Daoy (cell line): Measurements from ENCODE around the gene TRUB2. TPM values are rescaled to one million over a fixed set of nuclear protein-coding genes. Genes with fewer than 3 reads are reported as not detected.
A peak's percentile ranks its signal among the peaks of the same experiment; 100 is the strongest.
"Not testable (repeated sequence)": the region's sequence is repeated elsewhere in the genome, so short reads cannot be mapped to it uniquely, and the experiment has no call there.

Experiments used
- DNase-seq: peaks from one replicate; pipeline ENCODE4 v3.0.0-alpha.2; 2015; ENCODE audit warnings: low read depth
- total RNA-seq: library from RNA; depleted of rRNA; stranded (reverse); fragments of >200 nt; shearing (Covaris generic); gene quantifications from 2 replicates; pipeline ENCODE4 v1.2.3, GENCODE V29; 2014

Gene TRUB2
- total RNA-seq, 1 experiment from 2014 or later: 34.8 TPM

DNA sequence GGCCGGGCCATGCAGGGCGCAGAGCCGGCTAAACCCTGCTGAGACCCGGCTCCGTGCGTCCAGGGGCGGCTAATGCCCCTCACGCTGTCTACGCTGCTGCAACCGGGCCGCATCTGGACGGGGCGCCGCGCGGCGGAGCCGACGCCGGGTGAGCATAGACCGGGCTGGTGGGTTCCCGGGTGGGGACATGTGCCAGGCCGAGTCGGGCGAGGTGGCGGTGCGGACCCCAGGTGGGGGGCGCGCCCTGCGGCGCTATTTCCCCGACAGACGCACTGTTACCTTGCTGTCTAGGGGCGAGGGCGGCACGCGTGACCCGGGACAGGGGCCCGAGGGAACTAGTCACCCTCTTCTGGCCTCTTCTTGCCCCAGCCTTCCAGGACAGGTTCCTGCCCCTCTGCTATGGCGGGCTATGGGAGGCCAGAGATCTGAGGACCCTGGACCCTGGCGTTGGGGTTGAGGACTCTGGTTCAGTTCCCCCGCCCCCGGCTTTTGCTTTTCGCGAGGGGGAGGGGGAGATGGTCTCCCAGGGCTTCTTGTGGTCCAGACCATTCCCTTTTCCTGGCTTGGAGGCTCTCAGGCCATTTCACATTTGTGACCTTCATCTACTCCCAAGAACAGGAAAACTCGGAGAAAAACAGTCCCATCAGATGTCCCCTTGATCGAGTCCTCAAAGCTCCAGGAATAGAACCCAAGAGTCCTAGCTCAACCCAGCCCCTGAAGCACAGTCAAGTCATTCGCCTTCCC, 18.6 kb upstream of the TRUB2 start:
- DNase-seq: no peak

DNA sequence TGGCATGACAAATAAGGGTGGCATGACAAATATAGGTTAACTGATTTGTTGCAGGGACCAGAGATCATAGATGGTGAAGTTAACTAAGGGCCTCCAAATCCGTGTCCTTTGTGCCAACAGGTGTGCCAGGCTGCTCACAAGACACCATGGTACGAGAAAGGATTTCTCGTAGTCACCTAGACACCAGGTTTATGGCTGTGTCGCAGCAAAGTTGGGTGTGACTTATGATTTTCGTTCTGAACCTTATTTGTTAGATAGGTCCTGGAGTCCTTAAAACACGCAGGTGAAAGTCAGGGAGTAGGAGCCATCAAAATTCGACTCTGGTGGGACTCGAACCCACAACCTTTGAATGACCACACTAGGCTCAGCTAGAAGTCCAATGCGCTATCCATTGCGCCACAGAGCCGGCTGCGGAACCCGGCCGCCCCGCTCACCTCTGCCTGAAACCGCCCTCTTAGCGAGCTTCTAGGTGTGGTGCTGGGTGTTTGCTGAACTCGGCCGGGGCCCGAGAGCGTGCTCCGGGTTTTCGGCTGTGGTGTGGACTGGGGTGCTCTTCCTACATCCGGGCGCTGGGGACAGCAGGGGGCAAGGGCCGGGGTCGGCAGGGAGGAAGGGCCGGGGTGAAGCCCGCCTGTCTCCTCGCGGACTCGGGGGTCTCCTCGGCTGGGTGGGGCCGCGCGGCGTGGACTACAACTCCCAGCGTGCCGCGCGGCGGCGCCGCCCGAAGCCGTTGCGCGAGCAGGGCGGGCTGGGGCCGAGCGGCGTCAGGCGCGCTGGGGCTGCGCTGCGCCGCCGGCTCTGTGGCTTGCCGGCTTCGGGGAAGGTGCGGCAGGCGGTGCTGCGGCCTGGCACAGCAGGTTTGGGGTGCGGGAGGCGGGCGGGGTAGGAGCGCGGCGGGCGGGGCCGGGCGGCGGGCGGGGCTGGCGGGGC, 17.8 kb upstream of the TRUB2 start, which contains the start of gene SLC27A4:
SLC27A4 (plus strand) TSS at position 767 of the 930 bp plus-strand sequence. CDS start 2,606 bp downstream, outside the sequence.
- peak; percentile 95 for DNase-seq

DNA sequence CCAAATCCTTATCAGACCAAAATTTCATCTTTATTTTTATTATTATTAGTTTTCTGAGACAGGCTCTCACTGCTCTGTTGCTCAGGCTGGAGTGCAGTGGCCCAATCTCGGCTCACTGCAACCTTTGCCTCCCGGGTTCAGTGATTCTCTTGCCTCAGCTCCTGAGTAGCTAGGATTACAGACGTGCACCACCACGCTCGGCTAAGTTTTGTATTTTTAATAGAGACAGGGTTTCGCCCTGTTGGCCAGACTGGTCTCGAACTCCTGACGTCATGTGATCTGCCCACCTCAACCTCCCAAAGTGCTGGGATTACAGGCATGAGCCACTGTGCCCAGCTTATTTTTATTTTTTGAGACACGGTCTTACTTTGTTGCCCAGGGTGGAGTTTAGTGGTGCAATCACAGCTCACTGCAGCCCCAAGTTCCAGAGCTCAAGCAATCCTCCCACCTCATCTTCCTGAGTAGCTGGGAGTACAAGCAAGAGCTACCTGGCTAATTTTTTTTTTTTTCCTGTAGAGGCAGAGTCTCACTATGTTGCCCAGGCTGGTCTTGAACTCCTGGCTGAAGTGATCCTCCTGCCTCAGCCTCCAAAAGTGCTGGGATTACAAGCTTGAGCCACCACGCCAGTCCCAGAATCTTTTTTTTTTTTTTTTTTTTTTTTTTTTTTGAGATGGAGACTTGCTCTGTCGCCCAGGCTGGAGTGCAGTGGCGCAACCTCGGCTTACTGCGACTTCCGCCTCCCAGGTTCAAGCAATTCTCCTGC, 16.8 kb upstream of the TRUB2 start:
- DNase-seq: not testable (repeated sequence)

DNA sequence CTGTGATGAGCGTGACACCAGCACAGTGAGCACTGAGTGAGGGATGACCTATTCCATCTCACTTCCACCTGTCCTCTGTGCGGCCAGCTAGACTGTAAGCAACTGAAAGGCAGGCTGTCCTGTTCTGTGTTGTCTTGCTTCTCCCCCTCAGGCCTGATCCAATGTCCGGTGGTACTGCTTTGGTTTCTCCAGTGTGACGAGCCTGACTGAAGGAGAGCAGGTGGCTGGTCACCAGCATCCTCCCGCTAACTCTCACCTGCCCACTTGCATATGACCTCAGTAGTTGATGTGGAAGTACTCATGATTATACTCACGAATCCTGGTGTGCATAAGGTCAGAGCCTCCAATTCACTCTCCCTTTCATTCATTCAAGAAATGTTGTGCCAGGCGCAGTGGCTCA, 15.7 kb upstream of the TRUB2 start:
- DNase-seq: no peak

DNA sequence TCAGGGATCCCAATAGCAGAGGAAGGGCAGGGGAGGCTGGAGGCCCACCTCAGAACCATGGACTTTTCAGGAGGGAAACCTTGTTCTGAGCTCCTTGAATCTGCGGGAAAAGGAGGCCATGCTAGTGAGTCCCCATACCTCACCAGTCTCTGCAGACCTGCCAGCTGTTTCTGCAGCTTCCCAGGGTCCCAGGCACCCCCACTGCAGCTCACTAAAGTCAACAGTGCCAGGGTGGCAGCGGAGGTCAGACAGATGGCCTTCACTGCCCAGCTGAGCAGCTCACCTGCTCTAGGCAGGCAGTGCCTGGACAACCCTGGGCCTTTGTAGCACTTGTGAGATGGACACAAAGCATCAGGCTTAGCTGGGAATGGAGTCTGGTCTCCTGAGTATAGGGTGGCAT, 13.7 kb upstream of the TRUB2 start:
- DNase-seq: no peak

DNA sequence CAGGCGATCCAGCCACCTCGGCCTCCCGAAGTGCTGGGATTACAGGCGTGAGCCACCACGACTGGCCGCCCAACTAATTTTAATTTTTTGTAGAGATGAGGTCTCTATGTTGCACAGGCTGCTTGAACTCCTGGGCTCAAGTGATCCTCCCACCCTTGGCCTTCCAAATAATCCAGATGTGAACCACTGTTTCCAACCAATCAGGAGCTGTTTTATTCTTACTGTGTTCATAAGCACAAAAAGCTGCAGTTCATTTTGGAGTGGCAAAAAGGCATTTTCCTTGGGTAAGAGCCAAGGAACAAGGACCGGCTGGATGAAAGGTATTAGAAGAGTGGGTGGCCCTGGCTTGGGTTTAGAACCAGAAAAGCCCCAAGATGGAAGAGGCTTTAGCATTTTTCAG, 12.9 kb upstream of the TRUB2 start:
- DNase-seq: no peak

- DNase-seq: no peak
Observed at GRCh38 chr9:128333451-128333869, 11.2 kb upstream of the TRUB2 start.

- DNase-seq: no peak
Observed at GRCh38 chr9:128325629-128326028, 3.4 kb upstream of the TRUB2 start.

GRCh38 chr9:128324401-128324800, 2.2 kb upstream of the TRUB2 start:
- no peak for DNase-seq

GRCh38 chr9:128323791-128324190, 1.5 kb upstream of the TRUB2 start:
- DNase-seq: no peak

DNA sequence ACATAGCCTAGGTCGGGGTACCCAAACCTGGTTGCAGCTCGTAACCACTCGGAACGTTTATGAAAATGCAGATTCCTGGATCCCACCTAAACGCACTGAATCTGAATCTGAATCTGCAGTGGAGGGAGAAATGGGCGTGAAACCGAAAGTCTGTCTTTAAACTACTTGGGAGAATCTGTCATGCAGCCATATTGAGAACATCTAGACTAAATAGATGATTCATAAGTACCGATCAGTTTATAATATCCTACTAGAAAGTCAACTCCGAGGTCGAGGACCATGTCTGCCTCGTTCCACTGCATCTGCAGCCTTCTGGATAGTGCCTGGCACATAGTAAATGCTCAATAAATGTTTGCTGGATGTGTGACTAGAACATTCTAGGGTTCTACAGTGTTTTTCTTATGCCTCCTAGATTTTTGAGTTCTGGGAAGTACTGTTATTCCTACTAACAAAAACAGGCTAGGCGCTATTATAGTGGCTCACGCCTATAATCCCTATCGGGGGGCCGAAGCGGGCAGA, 1.0 kb upstream of the TRUB2 start:
- no peak for DNase-seq

DNA sequence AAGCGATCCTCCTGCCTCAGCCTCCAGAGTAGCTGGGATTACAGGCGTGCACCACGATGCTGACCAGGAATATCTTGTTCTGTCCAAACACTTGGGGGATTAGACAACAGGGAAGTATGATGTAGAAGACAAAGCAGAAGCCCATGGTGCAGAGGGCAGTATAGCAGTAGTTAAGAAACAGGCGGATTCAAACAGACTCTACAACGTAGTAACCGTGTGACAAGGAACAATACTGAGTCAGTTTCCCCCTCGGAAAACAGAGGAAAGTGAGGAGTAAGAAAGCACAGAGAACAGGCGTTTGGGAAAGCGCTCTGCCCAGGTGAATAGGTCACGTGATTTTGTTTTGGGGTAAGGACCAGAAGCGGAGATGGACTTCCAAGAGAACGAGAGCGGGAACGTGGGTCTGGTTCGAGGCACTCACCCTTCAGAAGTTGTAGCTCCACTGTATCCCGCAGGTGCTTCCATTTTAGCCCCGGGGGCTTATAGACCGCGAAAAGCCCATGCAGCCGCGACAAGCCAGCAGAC, 306 bp downstream of the TRUB2 start:
- DNase-seq: no peak

DNA sequence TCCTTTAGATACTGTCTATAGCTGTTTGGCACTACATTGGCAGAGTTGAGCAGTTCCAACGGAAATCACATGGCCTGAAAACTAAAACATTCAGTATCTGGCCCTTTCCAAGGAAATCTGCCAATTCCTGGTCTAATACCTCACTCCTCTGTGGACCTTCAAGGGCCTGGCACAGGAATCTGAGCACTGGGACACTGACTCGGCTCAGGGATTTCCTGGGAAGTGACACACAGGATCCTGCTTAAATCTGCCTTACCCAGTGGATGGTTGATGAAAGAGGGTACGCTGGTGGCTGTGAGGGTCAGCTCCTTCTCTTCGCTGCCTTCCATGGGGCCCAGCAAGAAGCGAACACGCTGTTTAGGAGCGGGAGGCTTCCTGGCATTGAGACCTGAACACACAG, 904 bp downstream of the TRUB2 start:
- no peak for DNase-seq

DNA sequence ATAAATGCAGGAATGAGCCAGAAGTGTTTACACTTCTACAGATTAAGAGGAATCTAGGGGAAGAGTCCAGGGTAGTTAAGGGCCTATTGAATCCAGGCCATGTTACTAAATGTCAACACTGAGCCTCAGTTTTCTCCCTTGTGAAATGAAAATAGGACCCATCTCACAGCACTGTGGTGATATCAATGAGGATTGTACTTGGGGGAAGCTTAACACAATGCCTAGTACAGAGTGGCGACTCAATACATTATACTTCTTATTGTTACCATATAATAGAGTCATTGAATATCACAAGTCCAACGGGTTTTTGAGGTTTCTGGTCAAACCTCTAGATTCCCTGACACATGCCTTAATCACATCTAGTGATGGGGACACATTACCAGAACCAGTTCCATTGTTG, 4.6 kb downstream of the TRUB2 start:
- no peak for DNase-seq

GRCh38 chr9:128316421-128316820, 5.8 kb downstream of the TRUB2 start:
- no peak for DNase-seq

GRCh38 chr9:128314697-128315096, 7.5 kb downstream of the TRUB2 start:
- DNase-seq: no peak

GRCh38 chr9:128310461-128310860, 11.8 kb downstream of the TRUB2 start:
- DNase-seq: no peak

DNA sequence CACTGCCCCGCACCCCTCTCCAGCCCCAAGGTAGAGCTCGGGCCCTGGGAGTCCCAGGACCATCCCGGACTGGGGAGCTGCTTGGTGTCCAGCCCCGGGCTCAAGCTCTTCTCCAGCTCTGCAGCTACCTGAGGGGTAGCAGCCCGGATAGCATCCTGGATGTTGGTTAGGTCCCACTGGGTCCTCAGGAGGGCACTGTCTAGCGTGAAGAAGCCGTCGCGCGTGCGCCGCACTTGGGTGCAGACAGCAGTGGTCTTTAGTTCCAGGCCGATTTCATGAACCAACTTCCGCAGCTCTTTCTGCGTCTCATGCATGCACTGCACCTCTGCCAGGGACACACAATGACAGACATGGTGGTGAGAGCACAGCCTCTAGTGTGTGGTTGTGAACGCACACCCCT, 12.7 kb downstream of the TRUB2 start:
- no peak for DNase-seq

DNA sequence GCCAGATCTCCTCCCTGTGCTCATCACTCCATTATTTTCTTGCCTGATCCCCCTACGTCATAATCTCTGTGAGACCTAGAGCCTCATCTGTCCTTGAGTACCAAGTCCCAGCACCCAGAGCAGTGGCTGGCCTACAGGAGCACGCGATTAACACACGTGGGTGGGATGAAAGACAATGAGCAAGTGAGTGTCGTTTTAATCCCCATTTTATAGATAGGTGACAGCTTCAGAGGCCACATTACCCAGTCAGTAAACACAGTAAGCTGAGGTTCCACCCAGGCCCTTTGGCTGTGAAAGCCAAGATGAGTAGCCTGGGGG, 17.3 kb downstream of the TRUB2 start:
- DNase-seq: no peak

DNA sequence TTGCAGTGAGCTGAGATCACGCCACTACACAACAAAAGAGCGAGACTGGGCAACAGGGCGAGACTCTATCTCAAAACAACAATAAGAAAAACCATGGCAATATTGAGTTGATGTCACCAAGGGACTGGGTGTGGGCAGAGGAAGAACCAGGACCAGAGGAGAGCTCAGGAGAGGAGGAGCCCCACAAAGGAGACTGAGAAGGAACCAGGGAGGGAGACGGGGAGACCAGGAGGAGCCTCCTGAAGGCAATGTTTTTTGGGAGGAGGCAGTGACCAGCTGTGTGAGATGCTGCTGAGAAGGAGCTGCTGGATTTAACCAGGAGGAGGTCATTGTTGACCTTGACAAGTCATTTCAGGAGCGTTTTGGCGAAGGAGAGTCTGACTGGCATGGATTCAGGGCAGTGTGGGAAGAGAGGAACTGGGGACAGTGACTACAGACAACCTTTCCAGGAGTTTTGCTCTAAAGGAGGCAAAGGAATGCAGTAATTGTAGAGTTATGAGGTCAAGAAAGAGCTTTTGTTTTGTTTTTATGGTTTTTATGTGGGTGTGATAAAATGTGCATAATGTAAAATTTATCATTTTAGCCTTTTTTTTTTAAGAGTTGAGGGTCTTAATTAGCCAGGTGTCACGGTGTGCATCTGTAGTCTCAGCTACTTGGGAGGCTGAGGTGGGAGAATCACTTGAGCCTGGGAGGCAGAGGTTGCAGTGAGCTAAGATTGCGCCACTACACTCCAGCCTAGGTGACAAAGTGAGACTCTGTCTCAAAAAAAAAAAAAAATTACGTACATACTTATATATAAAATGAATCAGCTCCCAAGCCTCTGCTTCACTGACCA, 17.9 kb downstream of the TRUB2 start:
- DNase-seq: no peak
